GM23338 (cell line): ENCODE results near the gene F7. TPM values are rescaled to one million over a fixed set of nuclear protein-coding genes. Genes with fewer than 3 reads are reported as not detected.

Experiments used
- ATAC-seq: fragments of 200-7000 bp; cut with Tn5 transposase; 3 replicates; pipeline ENCODE4 v1.9.1; 2020
- DNase-seq: peaks from one replicate; pipeline ENCODE4 v3.0.0-alpha.2; 2015; ENCODE audit warnings: low spot score
- H2AFZ ChIP-seq: fragments of 200-600 bp; sonication (generic); 2 replicates; pipeline ENCODE4 v1.8.0; 2016; ENCODE audit warnings: antibody characterized with exemption, mild to moderate bottlenecking, moderate library complexity
- H3F3A ChIP-seq: fragments of 200-600 bp; sonication (generic); replicated peaks from 2 replicates; pipeline ENCODE4 v1.8.0; 2017; ENCODE audit warnings: antibody characterized with exemption, mixed run types, low read depth
- H3K27ac ChIP-seq: fragments of 200-600 bp; sonication (generic); 2 replicates; pipeline ENCODE4 v1.6.1; 2016; ENCODE audit warnings: low read depth
- H3K27me3 ChIP-seq: fragments of 200-600 bp; sonication (generic); 2 replicates; pipeline ENCODE4 v1.8.0; 2016; ENCODE audit warnings: mild to moderate bottlenecking, mixed run types, moderate library complexity; ENCODE audit not compliant: insufficient read depth
- H3K36me3 ChIP-seq: fragments of 200-600 bp; sonication (generic); 2 replicates; pipeline ENCODE4 v1.8.0; 2016; ENCODE audit warnings: mild to moderate bottlenecking; ENCODE audit not compliant: insufficient read depth
- H3K4me1 ChIP-seq: fragments of 200-600 bp; sonication (generic); 2 replicates; pipeline ENCODE4 v1.8.0; 2016; ENCODE audit warnings: mild to moderate bottlenecking, moderate library complexity; ENCODE audit not compliant: insufficient read depth
- H3K4me2 ChIP-seq: fragments of 200-600 bp; sonication (generic); 2 replicates; pipeline ENCODE4 v1.7.1; 2017; ENCODE audit warnings: mixed run types
- H3K4me3 ChIP-seq: fragments of 200-600 bp; sonication (generic); 2 replicates; pipeline ENCODE4 v1.6.1; 2016; ENCODE audit warnings: mixed run types
- H3K79me2 ChIP-seq: fragments of 200-600 bp; sonication (generic); replicated peaks from 2 replicates; pipeline ENCODE4 v1.8.0; 2017; ENCODE audit warnings: mild to moderate bottlenecking; ENCODE audit not compliant: insufficient read depth
- H3K9me2 ChIP-seq: fragments of 200-600 bp; sonication (generic); 2 replicates; pipeline ENCODE4 v1.8.0; 2017; ENCODE audit not compliant: insufficient read depth
- H4K20me1 ChIP-seq: fragments of 200-600 bp; sonication (generic); replicated peaks from 2 replicates; pipeline ENCODE4 v1.8.0; 2017; ENCODE audit warnings: mild to moderate bottlenecking; ENCODE audit not compliant: insufficient read depth
- H3K27ac Mint-ChIP-seq: 2 replicates; pipeline ENCODE4 v1.8.0; 2020; ENCODE audit warnings: inconsistent platforms, mild to moderate bottlenecking, moderate library complexity, mixed read lengths
- H3K27me3 Mint-ChIP-seq: 3 replicates; pipeline ENCODE4 v1.8.0; 2022; ENCODE audit warnings: low read depth, mild to moderate bottlenecking, moderate library complexity, mixed read lengths, inconsistent platforms; ENCODE audit not compliant: insufficient read depth, poor library complexity
- H3K36me3 Mint-ChIP-seq: 3 replicates; pipeline ENCODE4 v1.8.0; 2021; ENCODE audit warnings: low read depth, mild to moderate bottlenecking, inconsistent platforms, moderate library complexity, mixed read lengths
- H3K4me1 Mint-ChIP-seq: 3 replicates; pipeline ENCODE4 v1.8.0; 2020; ENCODE audit warnings: mild to moderate bottlenecking, inconsistent platforms, mixed read lengths
- H3K4me3 Mint-ChIP-seq: 3 replicates; pipeline ENCODE4 v1.8.0; 2021; ENCODE audit warnings: moderate library complexity, mild to moderate bottlenecking, inconsistent platforms, mixed read lengths
- H3K9me3 Mint-ChIP-seq: 3 replicates; pipeline ENCODE4 v1.8.0; 2020; ENCODE audit warnings: moderate library complexity, mild to moderate bottlenecking, inconsistent platforms, mixed read lengths
- CREB1 ChIP-seq: fragments of 250-450 bp; sonication (Bioruptor Pico); IDR thresholded peaks from 2 replicates; pipeline ENCODE4 v1.5.0; 2020; ENCODE audit warnings: low read depth, mild to moderate bottlenecking, moderate library complexity
- CTCF ChIP-seq, 2 experiments: fragments of 200-600 bp in 1 of 2; sonication (generic) in 1 of 2; conservative IDR thresholded peaks; 2 replicates each; pipeline versions ENCODE4 v1.5.1 to v1.6.1; 2016 to 2017; ENCODE audit warnings: antibody characterized with exemption in 2 of 2, low read depth in 2 of 2, mild to moderate bottlenecking in 2 of 2, moderate library complexity in 1 of 2
- ETS1 ChIP-seq: IDR thresholded peaks from 2 replicates; pipeline ENCODE4 v1.6.1; 2016; ENCODE audit warnings: antibody characterized with exemption
- EZH2 ChIP-seq: fragments of 200-600 bp; sonication (generic); IDR thresholded peaks from one replicate; pipeline ENCODE4 v1.8.0; 2017; ENCODE audit warnings: antibody characterized with exemption, mild to moderate bottlenecking, low read depth; ENCODE audit not compliant: unreplicated experiment
- EZH2phosphoT487 ChIP-seq: fragments of 200-600 bp; sonication (generic); IDR thresholded peaks from one replicate; pipeline ENCODE4 v1.8.1; 2018; ENCODE audit warnings: antibody characterized with exemption; ENCODE audit not compliant: unreplicated experiment
- JUNB ChIP-seq: IDR thresholded peaks from one replicate; pipeline ENCODE4 v1.6.1; 2016; ENCODE audit warnings: antibody characterized with exemption; ENCODE audit not compliant: unreplicated experiment
- NANOG ChIP-seq: IDR thresholded peaks from 2 replicates; pipeline ENCODE4 v1.6.1; 2016; ENCODE audit warnings: antibody characterized with exemption, borderline replicate concordance
- POLR2AphosphoS5 ChIP-seq: IDR thresholded peaks from 2 replicates; pipeline ENCODE4 v1.6.1; 2016; ENCODE audit warnings: antibody characterized with exemption, low read depth
- REST ChIP-seq: IDR thresholded peaks from one replicate; pipeline ENCODE4 v1.6.1; 2018; ENCODE audit warnings: antibody characterized with exemption; ENCODE audit not compliant: unreplicated experiment
- STAT1 ChIP-seq: IDR thresholded peaks from one replicate; pipeline ENCODE4 v1.6.1; 2016; ENCODE audit warnings: antibody characterized with exemption; ENCODE audit not compliant: unreplicated experiment
- ZNF114 ChIP-seq: fragments of 250-450 bp; sonication (Bioruptor Pico); IDR thresholded peaks from 2 replicates; pipeline ENCODE4 v1.5.0; 2020; ENCODE audit warnings: mild to moderate bottlenecking, moderate library complexity
- ZNF331 ChIP-seq: fragments of 250-450 bp; sonication (Bioruptor Pico); IDR thresholded peaks from 2 replicates; pipeline ENCODE4 v1.5.0; 2020; ENCODE audit warnings: low read depth, mild to moderate bottlenecking, moderate library complexity
- polyA plus RNA-seq: library from polyadenylated mRNA; unstranded; fragments of >200 nt; fragmentation: Nextera tagmentation; extraction: Ambion mirVana; gene quantifications from 2 replicates; pipeline ENCODE4 v1.2.1, GENCODE V29; 2016
- total RNA-seq: library from RNA; depleted of rRNA; stranded (reverse); fragments of >200 nt; shearing (Covaris generic); gene quantifications from 2 replicates; pipeline ENCODE4 v1.2.3, GENCODE V29; 2014
- TF ChIP-seq, protein P1 (sequence below): fragments of 250-450 bp; sonication (Bioruptor Pico); IDR thresholded peaks from 2 replicates; pipeline ENCODE4 v1.5.0; 2020; ENCODE audit warnings: mild to moderate bottlenecking, moderate library complexity

The F7 gene
- total and polyA plus RNA-seq, 2 experiments from 2014 or later = 0.16 to 0.24 TPM

GRCh38 chr13:113142876-113143275 lies 37.3 kb downstream of the F7 start:
- H4K20me1 ChIP-seq = no peaks in the 10 kb centered on the region
- H3K27ac ChIP-seq = no peak overlapping the region
- no peaks in the 10 kb centered on the region for H3K79me2 ChIP-seq
- H3K27ac Mint-ChIP-seq = no peak overlapping the region
- no peak overlapping the region for H2AFZ ChIP-seq
- no peaks in the 10 kb centered on the region for H3K36me3 ChIP-seq
- TF ChIP-seq STAT1 (no peak), NANOG (no peak), JUNB (no peak), REST (no peak), POLR2AphosphoS5 (no peak), CTCF (conservative IDR thresholded peaks at IDR 0.05; ENCODE audit: low read depth in 2 of 2) (no peak), ZNF114 (CRISPR knock-in tag) (no peak), EZH2phosphoT487 (no peak), ETS1 (no peak), ZNF331 (CRISPR knock-in tag) (no peak), CREB1 (CRISPR knock-in tag) (no peak), EZH2 (no peak)
- TF ChIP-seq, protein P1, sequence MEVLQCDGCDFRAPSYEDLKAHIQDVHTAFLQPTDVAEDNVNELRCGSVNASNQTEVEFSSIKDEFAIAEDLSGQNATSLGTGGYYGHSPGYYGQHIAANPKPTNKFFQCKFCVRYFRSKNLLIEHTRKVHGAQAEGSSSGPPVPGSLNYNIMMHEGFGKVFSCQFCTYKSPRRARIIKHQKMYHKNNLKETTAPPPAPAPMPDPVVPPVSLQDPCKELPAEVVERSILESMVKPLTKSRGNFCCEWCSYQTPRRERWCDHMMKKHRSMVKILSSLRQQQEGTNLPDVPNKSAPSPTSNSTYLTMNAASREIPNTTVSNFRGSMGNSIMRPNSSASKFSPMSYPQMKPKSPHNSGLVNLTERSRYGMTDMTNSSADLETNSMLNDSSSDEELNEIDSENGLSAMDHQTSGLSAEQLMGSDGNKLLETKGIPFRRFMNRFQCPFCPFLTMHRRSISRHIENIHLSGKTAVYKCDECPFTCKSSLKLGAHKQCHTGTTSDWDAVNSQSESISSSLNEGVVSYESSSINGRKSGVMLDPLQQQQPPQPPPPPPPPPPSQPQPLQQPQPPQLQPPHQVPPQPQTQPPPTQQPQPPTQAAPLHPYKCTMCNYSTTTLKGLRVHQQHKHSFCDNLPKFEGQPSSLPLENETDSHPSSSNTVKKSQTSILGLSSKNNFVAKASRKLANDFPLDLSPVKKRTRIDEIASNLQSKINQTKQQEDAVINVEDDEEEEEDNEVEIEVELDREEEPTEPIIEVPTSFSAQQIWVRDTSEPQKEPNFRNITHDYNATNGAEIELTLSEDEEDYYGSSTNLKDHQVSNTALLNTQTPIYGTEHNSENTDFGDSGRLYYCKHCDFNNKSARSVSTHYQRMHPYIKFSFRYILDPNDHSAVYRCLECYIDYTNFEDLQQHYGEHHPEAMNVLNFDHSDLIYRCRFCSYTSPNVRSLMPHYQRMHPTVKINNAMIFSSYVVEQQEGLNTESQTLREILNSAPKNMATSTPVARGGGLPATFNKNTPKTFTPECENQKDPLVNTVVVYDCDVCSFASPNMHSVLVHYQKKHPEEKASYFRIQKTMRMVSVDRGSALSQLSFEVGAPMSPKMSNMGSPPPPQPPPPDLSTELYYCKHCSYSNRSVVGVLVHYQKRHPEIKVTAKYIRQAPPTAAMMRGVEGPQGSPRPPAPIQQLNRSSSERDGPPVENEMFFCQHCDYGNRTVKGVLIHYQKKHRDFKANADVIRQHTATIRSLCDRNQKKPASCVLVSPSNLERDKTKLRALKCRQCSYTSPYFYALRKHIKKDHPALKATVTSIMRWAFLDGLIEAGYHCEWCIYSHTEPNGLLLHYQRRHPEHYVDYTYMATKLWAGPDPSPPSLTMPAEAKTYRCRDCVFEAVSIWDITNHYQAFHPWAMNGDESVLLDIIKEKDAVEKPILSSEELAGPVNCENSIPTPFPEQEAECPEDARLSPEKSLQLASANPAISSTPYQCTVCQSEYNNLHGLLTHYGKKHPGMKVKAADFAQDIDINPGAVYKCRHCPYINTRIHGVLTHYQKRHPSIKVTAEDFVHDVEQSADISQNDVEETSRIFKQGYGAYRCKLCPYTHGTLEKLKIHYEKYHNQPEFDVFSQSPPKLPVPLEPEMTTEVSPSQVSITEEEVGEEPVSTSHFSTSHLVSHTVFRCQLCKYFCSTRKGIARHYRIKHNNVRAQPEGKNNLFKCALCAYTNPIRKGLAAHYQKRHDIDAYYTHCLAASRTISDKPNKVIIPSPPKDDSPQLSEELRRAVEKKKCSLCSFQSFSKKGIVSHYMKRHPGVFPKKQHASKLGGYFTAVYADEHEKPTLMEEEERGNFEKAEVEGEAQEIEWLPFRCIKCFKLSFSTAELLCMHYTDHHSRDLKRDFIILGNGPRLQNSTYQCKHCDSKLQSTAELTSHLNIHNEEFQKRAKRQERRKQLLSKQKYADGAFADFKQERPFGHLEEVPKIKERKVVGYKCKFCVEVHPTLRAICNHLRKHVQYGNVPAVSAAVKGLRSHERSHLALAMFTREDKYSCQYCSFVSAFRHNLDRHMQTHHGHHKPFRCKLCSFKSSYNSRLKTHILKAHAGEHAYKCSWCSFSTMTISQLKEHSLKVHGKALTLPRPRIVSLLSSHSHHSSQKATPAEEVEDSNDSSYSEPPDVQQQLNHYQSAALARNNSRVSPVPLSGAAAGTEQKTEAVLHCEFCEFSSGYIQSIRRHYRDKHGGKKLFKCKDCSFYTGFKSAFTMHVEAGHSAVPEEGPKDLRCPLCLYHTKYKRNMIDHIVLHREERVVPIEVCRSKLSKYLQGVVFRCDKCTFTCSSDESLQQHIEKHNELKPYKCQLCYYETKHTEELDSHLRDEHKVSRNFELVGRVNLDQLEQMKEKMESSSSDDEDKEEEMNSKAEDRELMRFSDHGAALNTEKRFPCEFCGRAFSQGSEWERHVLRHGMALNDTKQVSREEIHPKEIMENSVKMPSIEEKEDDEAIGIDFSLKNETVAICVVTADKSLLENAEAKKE = no peak
- H3K9me2 ChIP-seq = no peaks in the 10 kb centered on the region
- DNase-seq (no peak), ATAC-seq (no peak)
- H3K27me3 ChIP-seq = no peaks in the 10 kb centered on the region
- H3K4me3 Mint-ChIP-seq = no peak overlapping the region
- H3K4me1 Mint-ChIP-seq = peaks cover 5% of the 10 kb centered on the region
- no peak overlapping the region for H3K4me2 ChIP-seq
- peaks cover 4% of the 10 kb centered on the region for H3K4me1 ChIP-seq
- H3K27me3 Mint-ChIP-seq = no peaks in the 10 kb centered on the region
- H3K9me3 Mint-ChIP-seq = no peaks in the 10 kb centered on the region
- H3F3A ChIP-seq = no peaks in the 10 kb centered on the region
- H3K4me3 ChIP-seq = no peak overlapping the region
- no peaks in the 10 kb centered on the region for H3K36me3 Mint-ChIP-seq
